CD14-positive monocyte (primary cell): Measurements from ENCODE around the gene THEM4. TPM values are rescaled to one million over a fixed set of nuclear protein-coding genes. Genes with fewer than 3 reads are reported as not detected.
A peak's percentile ranks its signal among the peaks of the same experiment; 100 is the strongest.

Experiments used
- DNase-seq, 3 donors: peaks; one replicate each; pipeline ENCODE4 v3.0.0-alpha.2; 2011 to 2022
- H2AFZ ChIP-seq: 2 replicates; pipeline ENCODE4 v1.6.0; 2012; ENCODE audit warnings: mild to moderate bottlenecking, low read depth, low read length, inconsistent platforms; ENCODE audit not compliant: insufficient read depth, poor library complexity, severe bottlenecking
- H3K27ac ChIP-seq, 2 donors: 1 replicate in 1 of 2; 2 replicates in 1 of 2; pipeline ENCODE4 v1.5.1; 2012 to 2013; ENCODE audit warnings: low read length in 2 of 2, control low read depth in 1 of 2, inconsistent platforms in 1 of 2, low read depth in 1 of 2, mild to moderate bottlenecking in 1 of 2
- H3K27me3 ChIP-seq, 2 donors: one replicate each; pipeline versions ENCODE4 v1.6.0 to v1.6.1; 2011 to 2013; ENCODE audit warnings: low read length in 2 of 2; ENCODE audit not compliant: control insufficient read depth in 2 of 2, insufficient read depth in 2 of 2
- H3K36me3 ChIP-seq, 2 donors: replicated peaks in 1 of 2; 1 replicate in 1 of 2; 2 replicates in 1 of 2; pipeline versions ENCODE4 v1.5.1 to v1.6.1; 2012 to 2013; ENCODE audit warnings: low read length in 2 of 2, control low read depth in 1 of 2, inconsistent platforms in 1 of 2, mild to moderate bottlenecking in 1 of 2; ENCODE audit not compliant: insufficient read depth in 2 of 2, control insufficient read depth in 1 of 2
- H3K4me1 ChIP-seq, 2 donors: 1 replicate in 1 of 2; 2 replicates in 1 of 2; pipeline versions ENCODE4 v1.5.1 to v1.6.1; 2012 to 2013; ENCODE audit warnings: low read length in 2 of 2, control low read depth in 1 of 2, inconsistent platforms in 1 of 2, mild to moderate bottlenecking in 1 of 2, moderate library complexity in 1 of 2; ENCODE audit not compliant: insufficient read depth in 2 of 2, control insufficient read depth in 1 of 2
- H3K4me2 ChIP-seq: replicated peaks from 2 replicates; pipeline ENCODE3; 2012; ENCODE audit warnings: low read length, moderate library complexity, mild to moderate bottlenecking; ENCODE audit not compliant: poor library complexity, severe bottlenecking; ENCODE audit errors: extremely low read depth
- H3K4me3 ChIP-seq, 3 experiments: fragments of 200-600 bp in 1 of 3; sonication (generic) in 1 of 3; replicated peaks in 1 of 3; 1 replicate in 2 of 3; 2 replicates in 1 of 3; pipeline ENCODE4 v1.5.1; 2011 to 2013; ENCODE audit warnings: low read length in 3 of 3, mild to moderate bottlenecking in 3 of 3, control low read depth in 2 of 3, low read depth in 2 of 3, inconsistent platforms in 1 of 3, moderate library complexity in 1 of 3
- H3K79me2 ChIP-seq: 2 replicates; pipeline ENCODE4 v1.6.0; 2012; ENCODE audit warnings: mild to moderate bottlenecking, control low read depth, inconsistent platforms, low read length, moderate library complexity; ENCODE audit not compliant: insufficient read depth
- H3K9ac ChIP-seq: 2 replicates; pipeline ENCODE4 v1.6.0; 2017; ENCODE audit warnings: low read length, mild to moderate bottlenecking; ENCODE audit not compliant: insufficient read depth, poor library complexity, severe bottlenecking
- H3K9me3 ChIP-seq, 2 donors: replicated peaks in 1 of 2; 1 replicate in 1 of 2; 2 replicates in 1 of 2; pipeline versions ENCODE4 v1.5.1 to v1.6.1; 2012 to 2013; ENCODE audit warnings: low read length in 2 of 2, control low read depth in 1 of 2; ENCODE audit not compliant: control insufficient read depth in 1 of 2, insufficient read depth in 1 of 2
- H4K20me1 ChIP-seq: 2 replicates; pipeline ENCODE4 v1.6.0; 2012; ENCODE audit warnings: mild to moderate bottlenecking, low read length, control low read depth, moderate library complexity; ENCODE audit not compliant: insufficient read depth
- H3K27ac Mint-ChIP-seq, 7 donors: one replicate each; pipeline ENCODE4 v1.8.0; 2020; ENCODE audit warnings: mild to moderate bottlenecking in 7 of 7, mixed read lengths in 7 of 7, moderate library complexity in 6 of 7, inconsistent platforms in 2 of 7
- H3K27me3 Mint-ChIP-seq, 3 donors: one replicate each; pipeline ENCODE4 v1.8.0; 2021 to 2022; ENCODE audit warnings: low read depth in 3 of 3, mild to moderate bottlenecking in 3 of 3, mixed read lengths in 3 of 3, moderate library complexity in 3 of 3, inconsistent platforms in 1 of 3
- H3K36me3 Mint-ChIP-seq, 2 donors: one replicate each; pipeline ENCODE4 v1.8.0; 2020; ENCODE audit warnings: mixed read lengths in 2 of 2, inconsistent platforms in 1 of 2, mild to moderate bottlenecking in 1 of 2
- H3K4me1 Mint-ChIP-seq: one replicate; pipeline ENCODE4 v1.8.0; 2020; ENCODE audit warnings: mild to moderate bottlenecking, mixed read lengths
- H3K4me3 Mint-ChIP-seq, 2 donors: one replicate each; pipeline ENCODE4 v1.8.0; 2020; ENCODE audit warnings: mild to moderate bottlenecking in 2 of 2, mixed read lengths in 2 of 2, moderate library complexity in 1 of 2
- H3K9me3 Mint-ChIP-seq, 7 donors: one replicate each; pipeline ENCODE4 v1.8.0; 2020 to 2022; ENCODE audit warnings: mixed read lengths in 7 of 7, mild to moderate bottlenecking in 6 of 7, moderate library complexity in 6 of 7, inconsistent platforms in 2 of 7
- WGBS: methylation state at CpG from one replicate; pipeline ENCODE4 v1.1.5; 2013; ENCODE audit warnings: missing lambda C conversion rate; ENCODE audit not compliant: insufficient coverage; 5-methylcytosine and 5-hydroxymethylcytosine counted together
- intact Hi-C, 2 donors: fragments of 100-400 bp; cut with micrococcal nuclease; formaldehyde crosslinking; loops; one replicate each; pipeline versions ENCODE4 v1.15.0 to v1.15.1; 2023
- polyA plus RNA-seq, 3 donors: library from polyadenylated mRNA; depleted of rRNA in 1 of 3; unstranded in 2 of 3; stranded (reverse) in 1 of 3; fragments of 300-500 nt in 2 of 3; fragments of >200 nt in 1 of 3; fragmentation: Illumina TruSeq in 2 of 3; gene quantifications; 1 replicate in 2 of 3; 2 replicates in 1 of 3; pipeline ENCODE4 v1.2.3, GENCODE V29; 2012 to 2021
- TF ChIP-seq, protein P1 (sequence below): fragments of 200-600 bp; IDR thresholded peaks from one replicate; pipeline ENCODE4 v1.8.0; 2022; ENCODE audit warnings: antibody characterized with exemption, mild to moderate bottlenecking

THEM4 gene
- polyA plus RNA-seq, 3 donors: 3.7 to 6.0 (median 4.6) TPM

GRCh38 chr1:151837197-151837596 is 72.1 kb downstream of the THEM4 start:
- no peaks in the 10 kb centered on the region for H4K20me1 ChIP-seq
- no peak for DNase-seq
- TF ChIP-seq, protein P1, sequence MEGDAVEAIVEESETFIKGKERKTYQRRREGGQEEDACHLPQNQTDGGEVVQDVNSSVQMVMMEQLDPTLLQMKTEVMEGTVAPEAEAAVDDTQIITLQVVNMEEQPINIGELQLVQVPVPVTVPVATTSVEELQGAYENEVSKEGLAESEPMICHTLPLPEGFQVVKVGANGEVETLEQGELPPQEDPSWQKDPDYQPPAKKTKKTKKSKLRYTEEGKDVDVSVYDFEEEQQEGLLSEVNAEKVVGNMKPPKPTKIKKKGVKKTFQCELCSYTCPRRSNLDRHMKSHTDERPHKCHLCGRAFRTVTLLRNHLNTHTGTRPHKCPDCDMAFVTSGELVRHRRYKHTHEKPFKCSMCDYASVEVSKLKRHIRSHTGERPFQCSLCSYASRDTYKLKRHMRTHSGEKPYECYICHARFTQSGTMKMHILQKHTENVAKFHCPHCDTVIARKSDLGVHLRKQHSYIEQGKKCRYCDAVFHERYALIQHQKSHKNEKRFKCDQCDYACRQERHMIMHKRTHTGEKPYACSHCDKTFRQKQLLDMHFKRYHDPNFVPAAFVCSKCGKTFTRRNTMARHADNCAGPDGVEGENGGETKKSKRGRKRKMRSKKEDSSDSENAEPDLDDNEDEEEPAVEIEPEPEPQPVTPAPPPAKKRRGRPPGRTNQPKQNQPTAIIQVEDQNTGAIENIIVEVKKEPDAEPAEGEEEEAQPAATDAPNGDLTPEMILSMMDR: no peak
- Mint-ChIP-seq H3K27me3 (peaks cover 47 to 68% (median 54%) of the 10 kb centered on the region in 3 donors), H3K4me1 (peaks cover 71% of the 10 kb centered on the region), H3K9me3 (peaks cover 0 to 21% (median 14%) of the 10 kb centered on the region in 7 donors), H3K27ac (peak overlapping the region in 2 of 7 donors; percentile 20 to 48), H3K4me3 (peak overlapping the region; percentile 66 to 88), H3K36me3 (peaks cover 6 to 13% of the 10 kb centered on the region in 2 donors)
- H3K4me1 ChIP-seq: peaks cover 57 to 80% of the 10 kb centered on the region in 2 donors
- WGBS: 0% methylated on average over 2 of the region's 3 CpGs
- H3K9ac ChIP-seq: no peak overlapping the region
- H3K4me3 ChIP-seq: no peak overlapping the region
- H3K79me2 ChIP-seq: no peaks in the 10 kb centered on the region
- H2AFZ ChIP-seq: no peak overlapping the region
- no peak overlapping the region for H3K27ac ChIP-seq
- H3K4me2 ChIP-seq: no peak overlapping the region
- intact Hi-C loops: loop anchor here in 1 of 2 donors (5.0 kb wide), 1 partner anchor 300 kb away; no protein-coding TSS in a partner anchor
- H3K9me3 ChIP-seq: peaks cover 0 to 22% of the 10 kb centered on the region in 2 donors
- peaks cover 44 to 50% of the 10 kb centered on the region in 2 donors for H3K27me3 ChIP-seq
- H3K36me3 ChIP-seq: no peaks in the 10 kb centered on the region

DNA sequence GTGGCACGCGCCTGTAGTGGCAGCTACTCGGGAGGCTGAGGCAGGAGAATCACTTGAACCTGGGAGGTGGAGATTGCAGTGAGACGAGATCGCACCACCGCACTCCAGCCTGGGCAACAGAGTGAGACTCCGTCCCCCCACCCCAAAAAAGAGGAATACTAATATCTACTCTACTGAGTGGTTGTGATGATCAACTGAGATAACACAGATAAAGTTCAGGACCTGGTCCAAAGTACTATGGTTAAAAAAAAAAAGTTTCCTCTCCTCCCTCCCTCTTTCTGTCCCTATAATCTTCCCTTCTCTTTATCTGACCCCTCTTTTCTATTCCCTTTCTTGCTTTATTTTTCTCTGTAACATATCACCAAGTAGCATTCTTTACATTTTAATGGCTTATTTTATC is 73.7 kb downstream of the THEM4 start:
- Mint-ChIP-seq H3K36me3 (peaks cover 6 to 13% of the 10 kb centered on the region in 2 donors), H3K4me3 (no peak overlapping the region), H3K27me3 (peaks cover 34 to 53% (median 40%) of the 10 kb centered on the region in 3 donors), H3K9me3 (peaks cover 0 to 19% (median 14%) of the 10 kb centered on the region in 7 donors), H3K27ac (no peak overlapping the region), H3K4me1 (peaks cover 83% of the 10 kb centered on the region)
- Histone ChIP-seq H3K4me1 (peaks cover 65 to 96% of the 10 kb centered on the region in 2 donors), H2AFZ (no peak overlapping the region), H3K36me3 (no peaks in the 10 kb centered on the region), H3K79me2 (no peaks in the 10 kb centered on the region), H3K4me2 (no peak overlapping the region), H3K27me3 (peaks cover 29 to 34% of the 10 kb centered on the region in 2 donors), H4K20me1 (no peaks in the 10 kb centered on the region), H3K9me3 (peaks cover 0 to 17% of the 10 kb centered on the region in 2 donors), H3K27ac (no peak overlapping the region), H3K9ac (no peak overlapping the region), H3K4me3 (no peak overlapping the region)
- TF ChIP-seq, protein P1: no peak
- intact Hi-C loops: loop anchor here in 1 of 2 donors (5.0 kb wide), 1 partner anchor 298 kb away; no protein-coding TSS in a partner anchor
- no CpG with 5 or more reads among the region's 7 CpGs for WGBS
- no peak for DNase-seq
